IMR-90 (cell line): Measurements from ENCODE around the gene TDRD3. TPM values are rescaled to one million over a fixed set of nuclear protein-coding genes. Genes with fewer than 3 reads are reported as not detected.

Experiments used
- ATAC-seq: fragments of 200-7000 bp; cut with Tn5 transposase; 2 replicates; pipeline ENCODE4 v1.9.1; 2020; ENCODE audit warnings: low read depth, mild to moderate bottlenecking, moderate library complexity
- BruUV-seq: library from RNA; stranded (reverse); fragments of 400-500 nt; replicated peaks from 2 replicates; lab custom pipeline; 2021; lab: Mats Ljungman, UMichigan
- CTCF ChIA-PET: fragments of 300-600 bp; formaldehyde crosslinking; extraction: SDS; loops from one replicate; lab custom pipeline; 2021; ENCODE audit warnings: antibody characterized with exemption; lab: Yijun Ruan, JAX
- POLR2A ChIA-PET: fragments of 300-600 bp; sonication (Branson Sonifier 250); formaldehyde crosslinking; loops from one replicate; lab custom pipeline; 2022; ENCODE audit warnings: antibody characterized with exemption; ENCODE audit not compliant: unreplicated experiment; lab: Charles Lee
- DNase-seq: peaks from one replicate; pipeline ENCODE4 v3.0.0; 2013
- H2AFZ ChIP-seq: replicated peaks from 2 replicates; pipeline ENCODE3; 2013; ENCODE audit warnings: low read length, mild to moderate bottlenecking; ENCODE audit not compliant: poor library complexity
- H2AK5ac ChIP-seq: 2 replicates; pipeline ENCODE4 v1.6.1; 2013; ENCODE audit warnings: low read depth, low read length, inconsistent platforms
- H2AK9ac ChIP-seq: replicated peaks from 2 replicates; pipeline ENCODE3; 2013; ENCODE audit warnings: mild to moderate bottlenecking, low read depth, low read length, moderate library complexity; ENCODE audit not compliant: poor library complexity
- H2BK120ac ChIP-seq: 2 replicates; pipeline ENCODE4 v1.6.1; 2013; ENCODE audit warnings: low read depth, low read length, inconsistent platforms
- H2BK15ac ChIP-seq: 3 replicates; pipeline ENCODE4 v1.6.1; 2013; ENCODE audit warnings: low read depth, low read length, inconsistent platforms
- H2BK20ac ChIP-seq: 2 replicates; pipeline ENCODE4 v1.6.1; 2013; ENCODE audit warnings: low read depth, mild to moderate bottlenecking, inconsistent platforms, low read length, moderate library complexity
- H2BK5ac ChIP-seq: 2 replicates; pipeline ENCODE4 v1.6.1; 2013; ENCODE audit warnings: mild to moderate bottlenecking, low read depth, low read length, inconsistent platforms; ENCODE audit not compliant: poor library complexity, severe bottlenecking
- H3K14ac ChIP-seq: replicated peaks from 2 replicates; pipeline ENCODE4 v1.6.1; 2013; ENCODE audit warnings: low read depth, low read length, inconsistent platforms
- H3K18ac ChIP-seq: 2 replicates; pipeline ENCODE4 v1.6.1; 2013; ENCODE audit warnings: low read depth, low read length, control low read depth
- H3K23ac ChIP-seq: 2 replicates; pipeline ENCODE4 v1.6.1; 2013; ENCODE audit warnings: low read depth, low read length, inconsistent platforms
- H3K27ac ChIP-seq: 2 replicates; pipeline ENCODE4 v1.5.1; 2013; ENCODE audit warnings: mild to moderate bottlenecking, control low read depth, low read length; ENCODE audit not compliant: insufficient read depth
- H3K27me3 ChIP-seq: 2 replicates; pipeline ENCODE4 v1.6.1; 2013; ENCODE audit warnings: low read length; ENCODE audit not compliant: control insufficient read depth, insufficient read depth
- H3K36me3 ChIP-seq: 2 replicates; pipeline ENCODE4 v1.6.1; 2013; ENCODE audit warnings: low read length, mixed read lengths; ENCODE audit not compliant: control insufficient read depth, insufficient read depth
- H3K4ac ChIP-seq: 2 replicates; pipeline ENCODE4 v1.6.1; 2013; ENCODE audit warnings: low read depth, low read length, inconsistent platforms
- H3K4me1 ChIP-seq: 2 replicates; pipeline ENCODE4 v1.6.1; 2013; ENCODE audit warnings: low read length, mixed read lengths; ENCODE audit not compliant: control insufficient read depth, insufficient read depth
- H3K4me2 ChIP-seq: 2 replicates; pipeline ENCODE4 v1.6.1; 2013; ENCODE audit warnings: low read depth, mild to moderate bottlenecking, control low read depth, low read length, moderate library complexity
- H3K4me3 ChIP-seq: 2 replicates; pipeline ENCODE4 v1.5.1; 2013; ENCODE audit warnings: low read depth, mild to moderate bottlenecking, control low read depth, low read length, moderate library complexity; ENCODE audit not compliant: insufficient read depth
- H3K56ac ChIP-seq: 2 replicates; pipeline ENCODE4 v1.6.1; 2013; ENCODE audit warnings: low read length, inconsistent platforms; ENCODE audit not compliant: insufficient read depth; ENCODE audit errors: extremely low read depth
- H3K79me1 ChIP-seq, 2 experiments: 2 replicates each; pipeline ENCODE4 v1.6.1; 2013; ENCODE audit warnings: low read length in 2 of 2, inconsistent platforms in 1 of 2, low read depth in 1 of 2
- H3K9ac ChIP-seq: 2 replicates; pipeline ENCODE4 v1.6.1; 2013; ENCODE audit warnings: low read depth, low read length, control low read depth
- H3K9me1 ChIP-seq: 2 replicates; pipeline ENCODE4 v1.6.1; 2013; ENCODE audit warnings: low read length, inconsistent platforms; ENCODE audit not compliant: insufficient read depth
- H3K9me3 ChIP-seq: 2 replicates; pipeline ENCODE4 v1.6.1; 2013; ENCODE audit warnings: low read length; ENCODE audit not compliant: control insufficient read depth, insufficient read depth
- H4K20me1 ChIP-seq: 2 replicates; pipeline ENCODE4 v1.6.1; 2013; ENCODE audit warnings: low read length, inconsistent platforms; ENCODE audit not compliant: insufficient read depth
- H4K5ac ChIP-seq: 2 replicates; pipeline ENCODE4 v1.6.1; 2013; ENCODE audit warnings: mild to moderate bottlenecking, low read depth, low read length, control low read depth
- H4K8ac ChIP-seq, 2 experiments: 2 replicates each; pipeline ENCODE4 v1.6.1; 2013; ENCODE audit warnings: low read depth in 2 of 2, low read length in 2 of 2, control low read depth in 1 of 2, inconsistent platforms in 1 of 2
- H4K91ac ChIP-seq: 2 replicates; pipeline ENCODE4 v1.6.1; 2013; ENCODE audit warnings: low read depth, low read length, inconsistent platforms; ENCODE audit not compliant: insufficient read depth
- FOS ChIP-seq: fragments of 150-350 bp; IDR thresholded peaks from 2 replicates; pipeline ENCODE4 v1.6.1; 2016; ENCODE audit warnings: low read depth, low read length
- RCOR1 ChIP-seq: IDR thresholded peaks from 2 replicates; pipeline ENCODE4 v1.6.1; 2012; ENCODE audit warnings: mild to moderate bottlenecking, low read length, improper control_type of control experiment; ENCODE audit not compliant: insufficient replicate concordance
- WGBS, 2 experiments: methylation state at CpG; one replicate each; pipeline versions ENCODE4 v1.1.5 to v1.1.7; 2013; ENCODE audit warnings: missing lambda C conversion rate in 2 of 2; ENCODE audit not compliant: insufficient read length in 1 of 2; ENCODE audit errors: extremely low coverage in 2 of 2; 5-methylcytosine and 5-hydroxymethylcytosine counted together
- dilution Hi-C: fragments of 300-500 bp; cut with HindIII; formaldehyde crosslinking; loops from one replicate; pipeline ENCODE4 v1.14.3; 2018; ENCODE audit warnings: low sequenced_read_pairs; ENCODE audit not compliant: unreplicated experiment
- in situ Hi-C: fragments of 300-500 bp; cut with MboI; formaldehyde crosslinking; loops from 3 replicates; pipeline ENCODE4 v1.14.3; 2019; ENCODE audit warnings: low sequenced_read_pairs, inconsistent platforms, mixed read lengths
- intact Hi-C: fragments of 100-400 bp; cut with micrococcal nuclease; formaldehyde crosslinking; loops from 2 replicates; pipeline ENCODE4 v1.10.0; 2022
- polyA plus RNA-seq, 3 experiments: library from polyadenylated mRNA; depleted of rRNA; stranded (reverse); fragments of >200 nt; gene quantifications; 2 replicates each; pipeline ENCODE4 v1.2.3, GENCODE V29; 2012; ENCODE audit warnings: low replicate concordance in 1 of 3
- total RNA-seq: library from RNA; depleted of rRNA; stranded (reverse); fragments of >200 nt; gene quantifications from 2 replicates; pipeline ENCODE4 v1.2.3, GENCODE V29; 2012

The TDRD3 gene
- total and polyA plus RNA-seq, 2 of the 4 experiments (the other 2 are of a cell fraction), result 3.9 to 12.0 TPM

DNA sequence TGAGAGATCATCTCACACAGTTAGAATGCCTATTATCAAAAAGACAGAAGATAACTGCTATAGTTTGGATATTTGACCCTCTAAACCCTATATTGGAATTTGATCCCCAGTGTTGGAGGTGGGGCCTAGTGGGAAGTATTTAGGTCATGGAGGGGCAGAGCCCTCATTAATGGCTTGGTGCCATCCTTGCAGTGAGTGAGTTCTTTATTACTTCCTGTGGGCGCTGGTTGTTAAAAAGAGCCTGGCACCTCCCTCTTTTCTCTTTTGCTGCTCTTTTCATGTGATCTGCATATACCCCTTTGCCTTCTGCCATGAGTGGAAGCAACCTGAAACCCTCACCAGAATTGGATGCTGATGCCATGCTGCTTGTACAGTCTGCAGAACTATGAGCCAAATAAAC, 66.8 kb downstream of the TDRD3 start:
- dilution Hi-C loops (no loop called here), in situ Hi-C loops (loop anchor here (25.0 kb wide), 1 partner anchor 799 kb away; no protein-coding TSS in a partner anchor), intact Hi-C loops (no loop called here)
- Histone ChIP-seq H2BK120ac (no peak overlapping the region), H3K14ac (no peak overlapping the region), H2AK5ac (no peak overlapping the region), H3K23ac (no peak overlapping the region), H3K79me1 (no peaks in the 10 kb centered on the region), H3K18ac (no peak overlapping the region), H3K4me2 (no peak overlapping the region), H3K36me3 (no peaks in the 10 kb centered on the region), H4K8ac (no peak overlapping the region), H2AK9ac (no peak overlapping the region), H3K4ac (no peak overlapping the region), H3K9ac (no peak overlapping the region), H2BK5ac (no peak overlapping the region), H3K9me1 (no peaks in the 10 kb centered on the region), H3K27ac (no peak overlapping the region), H3K9me3 (no peaks in the 10 kb centered on the region), H3K27me3 (no peaks in the 10 kb centered on the region), H2BK20ac (no peak overlapping the region), H4K20me1 (no peaks in the 10 kb centered on the region), H3K4me1 (no peaks in the 10 kb centered on the region), H3K4me3 (no peak overlapping the region), H3K56ac (no peak overlapping the region), H2BK15ac (no peak overlapping the region), H4K5ac (no peak overlapping the region), H2AFZ (no peak overlapping the region), H4K91ac (no peak overlapping the region)
- ChIA-PET CTCF (interaction anchor here (1.8 kb wide), 1 partner anchor 9 kb away, joined by 4 read pairs; no protein-coding TSS in a partner anchor), POLR2A (no interaction called here)
- no CpG with 5 or more reads among the region's 1 CpG for WGBS, 2 experiments
- ATAC-seq (no peak), DNase-seq (no peak)
- TF ChIP-seq FOS, result no peak
- no peak for TF ChIP-seq RCOR1
- no TSS peak for BruUV-seq
